Measurements from ENCODE around the gene LPP.

DNA sequence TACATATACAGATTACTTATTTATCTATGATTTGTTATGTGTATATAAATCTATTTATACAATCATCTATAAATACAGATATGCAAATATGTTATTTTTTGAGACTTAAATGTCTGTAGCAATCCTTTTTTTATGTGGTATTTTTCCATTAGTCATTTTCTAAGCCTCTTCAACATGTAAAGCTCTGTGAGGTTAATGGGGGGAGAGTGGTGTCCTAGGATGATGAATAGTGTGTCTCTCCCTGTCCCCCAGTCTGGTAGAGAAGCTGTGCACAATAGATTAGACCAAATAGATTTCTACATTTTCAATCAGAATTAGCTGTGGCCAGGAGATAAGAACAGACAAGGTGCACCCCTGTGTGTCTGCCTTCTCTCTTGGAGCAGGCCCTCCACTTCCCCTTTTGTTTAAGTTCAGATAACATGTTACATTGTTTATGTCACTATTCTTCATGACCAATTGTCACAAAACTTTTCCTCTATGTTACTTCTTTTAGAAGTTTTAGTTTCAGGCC, 453.9 kb downstream of the LPP start:
- TF ChIP-seq POLR2AphosphoS5 (IDR thresholded peaks at IDR 0.05; ENCODE audit: borderline replicate concordance, low read depth, low read length) = no peak
- no peak for TF ChIP-seq EZH2 (IDR thresholded peaks at IDR 0.05)
- TF ChIP-seq FOXP2 (optimal IDR thresholded peaks at IDR 0.05; ENCODE audit: control extremely low read depth, extremely low read length, insufficient read depth) = no peak

Data from SK-N-MC (cell line).